PFSK-1 (cell line): Measurements from ENCODE around the gene CDHR3.

Experiments
- FOXP2 ChIP-seq: optimal IDR thresholded peaks from 2 replicates; pipeline ENCODE3; 2011; ENCODE audit warnings: borderline replicate concordance, control low read depth, inconsistent platforms; ENCODE audit not compliant: insufficient read depth; ENCODE audit errors: extremely low read length, extremely low read depth
- POLR2AphosphoS5 ChIP-seq: IDR thresholded peaks from 2 replicates; pipeline ENCODE4 v1.6.1; 2012; ENCODE audit warnings: low read depth, mild to moderate bottlenecking, control low read depth, low read length, moderate library complexity
- SIN3A ChIP-seq: IDR thresholded peaks from 2 replicates; pipeline ENCODE4 v1.6.1; 2012; ENCODE audit warnings: mild to moderate bottlenecking, low read length, moderate library complexity, borderline replicate concordance; ENCODE audit not compliant: insufficient read depth
- TAF1 ChIP-seq: IDR thresholded peaks from 2 replicates; pipeline ENCODE4 v1.6.1; 2012; ENCODE audit warnings: low read length, control low read depth, borderline replicate concordance; ENCODE audit not compliant: insufficient read depth
- TF ChIP-seq, protein P1 (sequence below), 2 experiments: IDR thresholded peaks; 2 replicates each; pipeline versions ENCODE4 v1.6.1 to v1.8.0; 2011 to 2012; ENCODE audit warnings: low read depth in 2 of 2, low read length in 2 of 2, control low read depth in 1 of 2, inconsistent platforms in 1 of 2, mild to moderate bottlenecking in 1 of 2, moderate library complexity in 1 of 2; ENCODE audit not compliant: insufficient read depth in 1 of 2

DNA sequence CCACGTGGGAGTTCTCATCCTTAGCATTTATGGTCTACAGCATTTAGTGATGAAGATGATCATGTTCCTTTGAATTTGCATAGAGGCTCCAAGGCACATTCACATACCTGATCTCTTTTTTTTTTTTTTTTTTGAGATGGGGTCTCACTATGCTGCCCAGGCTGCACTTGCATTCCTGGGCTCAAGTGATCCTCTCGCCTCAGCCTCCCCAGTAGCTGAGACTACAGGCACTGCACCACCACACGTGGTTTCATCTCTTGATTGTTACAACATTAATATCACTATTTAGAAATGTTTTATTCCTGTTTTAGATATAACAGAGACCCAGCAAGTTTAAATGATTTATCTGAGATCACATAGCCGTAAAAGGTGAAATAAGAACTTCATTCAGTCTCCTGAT lies 13.8 kb downstream of the CDHR3 start:
- TF ChIP-seq SIN3A (no peak), TAF1 (no peak), POLR2AphosphoS5 (no peak), FOXP2 (no peak)
- TF ChIP-seq, protein P1, sequence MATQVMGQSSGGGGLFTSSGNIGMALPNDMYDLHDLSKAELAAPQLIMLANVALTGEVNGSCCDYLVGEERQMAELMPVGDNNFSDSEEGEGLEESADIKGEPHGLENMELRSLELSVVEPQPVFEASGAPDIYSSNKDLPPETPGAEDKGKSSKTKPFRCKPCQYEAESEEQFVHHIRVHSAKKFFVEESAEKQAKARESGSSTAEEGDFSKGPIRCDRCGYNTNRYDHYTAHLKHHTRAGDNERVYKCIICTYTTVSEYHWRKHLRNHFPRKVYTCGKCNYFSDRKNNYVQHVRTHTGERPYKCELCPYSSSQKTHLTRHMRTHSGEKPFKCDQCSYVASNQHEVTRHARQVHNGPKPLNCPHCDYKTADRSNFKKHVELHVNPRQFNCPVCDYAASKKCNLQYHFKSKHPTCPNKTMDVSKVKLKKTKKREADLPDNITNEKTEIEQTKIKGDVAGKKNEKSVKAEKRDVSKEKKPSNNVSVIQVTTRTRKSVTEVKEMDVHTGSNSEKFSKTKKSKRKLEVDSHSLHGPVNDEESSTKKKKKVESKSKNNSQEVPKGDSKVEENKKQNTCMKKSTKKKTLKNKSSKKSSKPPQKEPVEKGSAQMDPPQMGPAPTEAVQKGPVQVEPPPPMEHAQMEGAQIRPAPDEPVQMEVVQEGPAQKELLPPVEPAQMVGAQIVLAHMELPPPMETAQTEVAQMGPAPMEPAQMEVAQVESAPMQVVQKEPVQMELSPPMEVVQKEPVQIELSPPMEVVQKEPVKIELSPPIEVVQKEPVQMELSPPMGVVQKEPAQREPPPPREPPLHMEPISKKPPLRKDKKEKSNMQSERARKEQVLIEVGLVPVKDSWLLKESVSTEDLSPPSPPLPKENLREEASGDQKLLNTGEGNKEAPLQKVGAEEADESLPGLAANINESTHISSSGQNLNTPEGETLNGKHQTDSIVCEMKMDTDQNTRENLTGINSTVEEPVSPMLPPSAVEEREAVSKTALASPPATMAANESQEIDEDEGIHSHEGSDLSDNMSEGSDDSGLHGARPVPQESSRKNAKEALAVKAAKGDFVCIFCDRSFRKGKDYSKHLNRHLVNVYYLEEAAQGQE (IDR thresholded peaks at IDR 0.05; ENCODE audit: insufficient read depth in 1 of 2, low read depth in 2 of 2, low read length in 2 of 2) = no peak
